ENCODE results near the gene CD300H.

Gene CD300H

GRCh38 chr17:74547736-74548135 lies 19.6 kb downstream of the CD300H start:
- no peak for TF ChIP-seq GATA3 (IDR thresholded peaks at IDR 0.05; ENCODE audit: low read depth, low read length)
- TF ChIP-seq GATA2 (IDR thresholded peaks at IDR 0.05; ENCODE audit: low read depth, low read length): no peak

GRCh38 chr17:74547264-74547663 lies 20.0 kb downstream of the CD300H start:
- TF ChIP-seq GATA2 (IDR thresholded peaks at IDR 0.05; ENCODE audit: low read depth, low read length) (no peak), GATA3 (IDR thresholded peaks at IDR 0.05; ENCODE audit: low read depth, low read length) (no peak)

GRCh38 chr17:74546586-74546985 lies 20.7 kb downstream of the CD300H start:
- no peak for TF ChIP-seq GATA2 (IDR thresholded peaks at IDR 0.05; ENCODE audit: low read depth, low read length)
- TF ChIP-seq GATA3 (IDR thresholded peaks at IDR 0.05; ENCODE audit: low read depth, low read length): no peak

- TF ChIP-seq GATA3 (IDR thresholded peaks at IDR 0.05; ENCODE audit: low read depth, low read length): no peak
- TF ChIP-seq GATA2 (IDR thresholded peaks at IDR 0.05; ENCODE audit: low read depth, low read length): no peak
Observed at GRCh38 chr17:74545843-74546230, 21.5 kb downstream of the CD300H start, which contains the start of gene CD300C. Gene CD300C (minus strand): TSS chr17:74546115. CDS start chr17:74545782, 333 bp downstream.

- TF ChIP-seq GATA2 (IDR thresholded peaks at IDR 0.05; ENCODE audit: low read depth, low read length) (no peak), GATA3 (IDR thresholded peaks at IDR 0.05; ENCODE audit: low read depth, low read length) (no peak)
Observed at GRCh38 chr17:74544991-74545842, 22.1 kb downstream of the CD300H start.

- TF ChIP-seq GATA2 (IDR thresholded peaks at IDR 0.05; ENCODE audit: low read depth, low read length) (no peak), GATA3 (IDR thresholded peaks at IDR 0.05; ENCODE audit: low read depth, low read length) (no peak)
Observed at GRCh38 chr17:74543891-74544760, 23.2 kb downstream of the CD300H start.

- TF ChIP-seq GATA3 (IDR thresholded peaks at IDR 0.05; ENCODE audit: low read depth, low read length): no peak
- TF ChIP-seq GATA2 (IDR thresholded peaks at IDR 0.05; ENCODE audit: low read depth, low read length): no peak
Observed at GRCh38 chr17:74543406-74543805, 23.9 kb downstream of the CD300H start.

- TF ChIP-seq GATA3 (IDR thresholded peaks at IDR 0.05; ENCODE audit: low read depth, low read length): no peak
- no peak for TF ChIP-seq GATA2 (IDR thresholded peaks at IDR 0.05; ENCODE audit: low read depth, low read length)
Observed at GRCh38 chr17:74542727-74543383, 24.5 kb downstream of the CD300H start.

- TF ChIP-seq GATA3 (IDR thresholded peaks at IDR 0.05; ENCODE audit: low read depth, low read length) (no peak), GATA2 (IDR thresholded peaks at IDR 0.05; ENCODE audit: low read depth, low read length) (no peak)
Observed at GRCh38 chr17:74542166-74542565, 25.1 kb downstream of the CD300H start.

GRCh38 chr17:74541176-74542111 lies 25.9 kb downstream of the CD300H start:
- no peak for TF ChIP-seq GATA2 (IDR thresholded peaks at IDR 0.05; ENCODE audit: low read depth, low read length)
- no peak for TF ChIP-seq GATA3 (IDR thresholded peaks at IDR 0.05; ENCODE audit: low read depth, low read length)

- no peak for TF ChIP-seq GATA2 (IDR thresholded peaks at IDR 0.05; ENCODE audit: low read depth, low read length)
- no peak for TF ChIP-seq GATA3 (IDR thresholded peaks at IDR 0.05; ENCODE audit: low read depth, low read length)
Observed at GRCh38 chr17:74539281-74539820, 28.0 kb downstream of the CD300H start.

GRCh38 chr17:74536890-74537289 lies 30.4 kb downstream of the CD300H start:
- no peak for TF ChIP-seq GATA2 (IDR thresholded peaks at IDR 0.05; ENCODE audit: low read depth, low read length)

- no peak for TF ChIP-seq GATA3 (IDR thresholded peaks at IDR 0.05; ENCODE audit: low read depth, low read length)
- TF ChIP-seq GATA2 (IDR thresholded peaks at IDR 0.05; ENCODE audit: low read depth, low read length): no peak
Observed at GRCh38 chr17:74532115-74532514, 35.2 kb downstream of the CD300H start.
